Caco-2 (cell line): ENCODE data around the gene AMPH. TPM values are rescaled to one million over a fixed set of nuclear protein-coding genes. Genes with fewer than 3 reads are reported as not detected.

ENCODE experiments used
- BruUV-seq: library from RNA; stranded (reverse); fragments of 400-500 nt; replicated peaks from 2 replicates; lab custom pipeline; 2021; lab: Mats Ljungman, UMichigan
- CTCF ChIA-PET: fragments of 300-600 bp; sonication (Branson Sonifier 250); formaldehyde crosslinking; loops from one replicate; lab custom pipeline; 2022; ENCODE audit warnings: antibody characterized with exemption; lab: Charles Lee
- POLR2A ChIA-PET: fragments of 300-600 bp; sonication (Branson Sonifier 250); formaldehyde crosslinking; loops from one replicate; lab custom pipeline; 2022; ENCODE audit warnings: antibody characterized with exemption; lab: Charles Lee
- DNase-seq, 2 experiments: peaks; one replicate each; pipeline versions ENCODE4 v3.0.0 to v3.0.0-alpha.2; 2020 to 2022
- H3K27me3 ChIP-seq: replicated peaks from 2 replicates; pipeline ENCODE4 v1.6.0; 2011; ENCODE audit warnings: low read length; ENCODE audit not compliant: control insufficient read depth, insufficient read depth
- H3K36me3 ChIP-seq: 2 replicates; pipeline ENCODE4 v1.5.1; 2011; ENCODE audit warnings: low read length; ENCODE audit not compliant: control insufficient read depth, insufficient read depth
- H3K4me1 ChIP-seq: fragments of 250-450 bp; sonication (Bioruptor Pico); 2 replicates; pipeline ENCODE4 v1.5.1; 2020; ENCODE audit warnings: mild to moderate bottlenecking
- H3K4me3 ChIP-seq: 2 replicates; pipeline ENCODE4 v1.5.1; 2011; ENCODE audit warnings: low read depth, mild to moderate bottlenecking, control low read depth, low read length
- H3K9me3 ChIP-seq: fragments of 250-450 bp; sonication (Bioruptor Pico); 2 replicates; pipeline ENCODE4 v1.5.1; 2020; ENCODE audit warnings: mild to moderate bottlenecking, moderate library complexity
- H3K27ac Mint-ChIP-seq: one replicate; pipeline ENCODE4 v1.8.0; 2022; ENCODE audit warnings: mixed read lengths; ENCODE audit not compliant: unreplicated experiment
- H3K27me3 Mint-ChIP-seq: one replicate; pipeline ENCODE4 v1.8.0; 2022; ENCODE audit warnings: mixed read lengths; ENCODE audit not compliant: insufficient read depth, unreplicated experiment
- H3K36me3 Mint-ChIP-seq: one replicate; pipeline ENCODE4 v1.8.0; 2022; ENCODE audit warnings: mild to moderate bottlenecking, mixed read lengths; ENCODE audit not compliant: insufficient read depth, unreplicated experiment
- H3K4me1 Mint-ChIP-seq: one replicate; pipeline ENCODE4 v1.8.0; 2022; ENCODE audit warnings: low read depth, mixed read lengths; ENCODE audit not compliant: unreplicated experiment
- H3K4me3 Mint-ChIP-seq: one replicate; pipeline ENCODE4 v1.8.0; 2022; ENCODE audit warnings: mild to moderate bottlenecking, moderate library complexity, mixed read lengths; ENCODE audit not compliant: unreplicated experiment
- H3K9me3 Mint-ChIP-seq: one replicate; pipeline ENCODE4 v1.8.0; 2022; ENCODE audit warnings: mixed read lengths; ENCODE audit not compliant: unreplicated experiment
- intact Hi-C: fragments of 100-400 bp; cut with micrococcal nuclease; formaldehyde crosslinking; loops from one replicate; pipeline ENCODE4 v1.10.0; 2022; ENCODE audit not compliant: unreplicated experiment
- total RNA-seq: library from RNA; stranded (reverse); gene quantifications from 2 replicates; pipeline ENCODE4 v1.2.3, GENCODE V29; 2022
- TF ChIP-seq, protein P1 (sequence below), 2 experiments: fragments of 200-600 bp in 1 of 2; IDR thresholded peaks; 1 replicate in 1 of 2; 2 replicates in 1 of 2; pipeline versions ENCODE4 v1.5.1 to v1.8.0; 2011 to 2022; ENCODE audit warnings: antibody characterized with exemption in 1 of 2, control low read depth in 1 of 2, inconsistent platforms in 1 of 2, low read depth in 1 of 2, low read length in 1 of 2, mild to moderate bottlenecking in 1 of 2, moderate library complexity in 1 of 2; ENCODE audit not compliant: insufficient read depth in 1 of 2, severe bottlenecking in 1 of 2, unreplicated experiment in 1 of 2

AMPH gene
- total RNA-seq, 1 experiment from 2014 or later, result not detected

DNA sequence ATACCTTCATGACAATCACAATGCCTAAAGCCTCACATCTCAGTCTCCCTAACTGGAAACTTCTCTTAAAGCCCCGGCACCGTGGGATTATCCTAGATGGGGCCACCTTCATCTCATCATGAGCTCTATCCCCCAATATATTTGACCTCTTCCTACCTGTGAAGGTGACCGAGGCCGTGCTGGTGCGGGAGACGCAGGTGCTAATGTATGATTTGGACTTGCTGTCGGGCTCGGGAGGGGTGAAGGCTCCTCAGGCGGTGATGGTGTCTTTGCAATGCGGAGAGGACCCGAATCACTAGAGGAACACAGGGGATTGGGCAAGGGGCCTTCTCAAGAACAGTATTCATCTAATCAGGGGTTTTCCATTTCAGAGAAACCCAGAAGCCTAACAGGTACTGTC is 168.4 kb downstream of the AMPH start:
- no peak for DNase-seq
- Histone ChIP-seq H3K9me3 (no peaks in the 10 kb centered on the region; the same call in 1 of the 2 replicates), H3K4me1 (no peaks in the 10 kb centered on the region), H3K4me3 (no peak overlapping the region), H3K27me3 (no peaks in the 10 kb centered on the region), H3K36me3 (no peaks in the 10 kb centered on the region)
- H3K9me3 Mint-ChIP-seq, result peaks cover 8% of the 10 kb centered on the region
- TF ChIP-seq, protein P1, sequence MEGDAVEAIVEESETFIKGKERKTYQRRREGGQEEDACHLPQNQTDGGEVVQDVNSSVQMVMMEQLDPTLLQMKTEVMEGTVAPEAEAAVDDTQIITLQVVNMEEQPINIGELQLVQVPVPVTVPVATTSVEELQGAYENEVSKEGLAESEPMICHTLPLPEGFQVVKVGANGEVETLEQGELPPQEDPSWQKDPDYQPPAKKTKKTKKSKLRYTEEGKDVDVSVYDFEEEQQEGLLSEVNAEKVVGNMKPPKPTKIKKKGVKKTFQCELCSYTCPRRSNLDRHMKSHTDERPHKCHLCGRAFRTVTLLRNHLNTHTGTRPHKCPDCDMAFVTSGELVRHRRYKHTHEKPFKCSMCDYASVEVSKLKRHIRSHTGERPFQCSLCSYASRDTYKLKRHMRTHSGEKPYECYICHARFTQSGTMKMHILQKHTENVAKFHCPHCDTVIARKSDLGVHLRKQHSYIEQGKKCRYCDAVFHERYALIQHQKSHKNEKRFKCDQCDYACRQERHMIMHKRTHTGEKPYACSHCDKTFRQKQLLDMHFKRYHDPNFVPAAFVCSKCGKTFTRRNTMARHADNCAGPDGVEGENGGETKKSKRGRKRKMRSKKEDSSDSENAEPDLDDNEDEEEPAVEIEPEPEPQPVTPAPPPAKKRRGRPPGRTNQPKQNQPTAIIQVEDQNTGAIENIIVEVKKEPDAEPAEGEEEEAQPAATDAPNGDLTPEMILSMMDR (IDR thresholded peaks at IDR 0.05; ENCODE audit: insufficient read depth in 1 of 2, low read depth in 1 of 2, low read length in 1 of 2, severe bottlenecking in 1 of 2, unreplicated experiment in 1 of 2), result no peak
- CTCF ChIA-PET, result no interaction called here
- POLR2A ChIA-PET, result no interaction called here
- no peak overlapping the region for H3K27ac Mint-ChIP-seq
- BruUV-seq, result no TSS peak
- intact Hi-C loops, result no loop called here
- no peaks in the 10 kb centered on the region for H3K36me3 Mint-ChIP-seq
- no peak overlapping the region for H3K4me3 Mint-ChIP-seq
- no peaks in the 10 kb centered on the region for H3K4me1 Mint-ChIP-seq
- H3K27me3 Mint-ChIP-seq, result peaks cover 13% of the 10 kb centered on the region

DNA sequence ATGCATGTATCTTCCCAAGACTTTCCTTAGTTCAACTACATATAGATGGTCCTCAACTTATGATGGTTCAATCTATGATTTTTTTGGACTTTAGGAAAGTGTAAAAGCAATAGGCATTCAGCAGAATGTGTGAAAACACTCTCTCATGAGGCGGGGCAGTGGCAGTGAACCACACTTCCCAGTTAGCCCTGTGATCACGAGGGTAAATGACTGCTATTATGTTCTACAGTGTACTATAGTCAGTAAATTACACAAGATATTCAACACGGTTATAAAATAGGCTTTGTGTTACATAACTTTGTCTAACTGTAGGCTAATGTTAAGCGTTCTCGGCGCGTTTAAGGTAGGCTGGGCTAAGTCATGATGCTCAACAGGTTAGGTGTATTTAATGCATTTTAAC is 169.3 kb downstream of the AMPH start:
- H3K4me3 Mint-ChIP-seq, result no peak overlapping the region
- Histone ChIP-seq H3K4me3 (no peak overlapping the region), H3K27me3 (no peaks in the 10 kb centered on the region), H3K36me3 (no peaks in the 10 kb centered on the region), H3K9me3 (no peaks in the 10 kb centered on the region; the same call in 1 of the 2 replicates), H3K4me1 (no peaks in the 10 kb centered on the region)
- H3K9me3 Mint-ChIP-seq, result peaks cover 8% of the 10 kb centered on the region
- TF ChIP-seq, protein P1 (IDR thresholded peaks at IDR 0.05; ENCODE audit: insufficient read depth in 1 of 2, low read depth in 1 of 2, low read length in 1 of 2, severe bottlenecking in 1 of 2, unreplicated experiment in 1 of 2), result no peak
- H3K27ac Mint-ChIP-seq, result no peak overlapping the region
- no peaks in the 10 kb centered on the region for H3K4me1 Mint-ChIP-seq
- POLR2A ChIA-PET, result no interaction called here
- no TSS peak for BruUV-seq
- CTCF ChIA-PET, result no interaction called here
- intact Hi-C loops, result no loop called here
- peaks cover 18% of the 10 kb centered on the region for H3K27me3 Mint-ChIP-seq
- H3K36me3 Mint-ChIP-seq, result no peaks in the 10 kb centered on the region
- DNase-seq, result no peak

DNA sequence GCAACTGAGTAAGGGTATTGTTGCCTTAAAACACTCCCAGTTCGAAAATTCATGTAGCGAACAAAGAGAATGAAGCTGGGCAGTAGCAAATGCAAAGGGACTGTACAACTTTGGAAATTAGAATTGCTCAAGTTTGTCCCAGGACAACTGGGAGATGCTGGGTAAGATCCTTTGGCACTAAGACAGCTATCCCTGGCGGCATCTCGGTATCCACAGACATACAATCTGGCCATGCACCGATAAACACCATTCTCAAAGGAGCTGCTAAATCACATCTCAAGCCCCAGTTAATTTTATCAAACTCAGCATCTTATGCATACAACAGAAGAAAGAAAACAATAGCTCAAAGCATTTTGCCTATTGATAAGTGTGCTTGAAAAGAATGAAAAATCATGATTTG is 177.3 kb downstream of the AMPH start:
- Mint-ChIP-seq H3K9me3 (peaks cover 4% of the 10 kb centered on the region), H3K4me3 (no peak overlapping the region), H3K4me1 (no peaks in the 10 kb centered on the region), H3K36me3 (no peaks in the 10 kb centered on the region), H3K27ac (no peak overlapping the region), H3K27me3 (peaks cover 15% of the 10 kb centered on the region)
- Histone ChIP-seq H3K27me3 (no peaks in the 10 kb centered on the region; the same call in 1 of the 2 replicates), H3K4me3 (no peak overlapping the region), H3K4me1 (no peaks in the 10 kb centered on the region), H3K36me3 (no peaks in the 10 kb centered on the region), H3K9me3 (no peaks in the 10 kb centered on the region)
- DNase-seq, result no peak
- TF ChIP-seq, protein P1 (IDR thresholded peaks at IDR 0.05; ENCODE audit: insufficient read depth in 1 of 2, low read depth in 1 of 2, low read length in 1 of 2, severe bottlenecking in 1 of 2, unreplicated experiment in 1 of 2), result no peak
- POLR2A ChIA-PET, result no interaction called here
- intact Hi-C loops, result loop anchor here (5.0 kb wide), 1 partner anchor 263 kb away; no protein-coding TSS in a partner anchor
- CTCF ChIA-PET, result no interaction called here
- no TSS peak for BruUV-seq
